Endodermal cell (in vitro differentiated cells): ENCODE data around the gene ATIC. TPM values are rescaled to one million over a fixed set of nuclear protein-coding genes. Genes with fewer than 3 reads are reported as not detected.

ENCODE experiments used
- DNase-seq: peaks from one replicate; pipeline ENCODE4 v3.0.0-alpha.2; 2017
- H3K27ac ChIP-seq: 2 replicates; pipeline ENCODE4 v1.5.1; 2013; ENCODE audit warnings: mild to moderate bottlenecking, low read depth, low read length, moderate library complexity
- H3K27me3 ChIP-seq: 2 replicates; pipeline ENCODE4 v1.6.1; 2013; ENCODE audit warnings: mild to moderate bottlenecking, low read length, moderate library complexity; ENCODE audit not compliant: insufficient read depth, control insufficient read depth, poor library complexity, severe bottlenecking
- H3K36me3 ChIP-seq: 2 replicates; pipeline ENCODE4 v1.7.0; 2013; ENCODE audit warnings: mild to moderate bottlenecking, low read length, moderate library complexity; ENCODE audit not compliant: control insufficient read depth, insufficient read depth
- H3K4me1 ChIP-seq: one replicate; pipeline ENCODE4 v1.7.0; 2013; ENCODE audit warnings: low read length; ENCODE audit not compliant: control insufficient read depth, insufficient read depth
- H3K4me3 ChIP-seq: 2 replicates; pipeline ENCODE4 v1.5.1; 2013; ENCODE audit warnings: mild to moderate bottlenecking, low read length, moderate library complexity
- H3K9ac ChIP-seq: 2 replicates; pipeline ENCODE4 v1.6.1; 2013; ENCODE audit warnings: mild to moderate bottlenecking, low read length, moderate library complexity; ENCODE audit not compliant: poor library complexity, severe bottlenecking; ENCODE audit errors: extremely low read depth
- H3K9me3 ChIP-seq: 2 replicates; pipeline ENCODE4 v1.6.1; 2013; ENCODE audit warnings: mild to moderate bottlenecking, low read length, moderate library complexity; ENCODE audit not compliant: control insufficient read depth
- H3K27ac Mint-ChIP-seq: 2 replicates; pipeline ENCODE4 v1.8.0; 2020; ENCODE audit warnings: mixed read lengths
- H3K27me3 Mint-ChIP-seq: 2 replicates; pipeline ENCODE4 v1.8.0; 2021; ENCODE audit warnings: mild to moderate bottlenecking, mixed read lengths; ENCODE audit not compliant: insufficient read depth
- H3K36me3 Mint-ChIP-seq: 2 replicates; pipeline ENCODE4 v1.8.0; 2020; ENCODE audit warnings: low read depth, mixed read lengths
- H3K4me1 Mint-ChIP-seq: 2 replicates; pipeline ENCODE4 v1.8.0; 2020; ENCODE audit warnings: mixed read lengths
- H3K4me3 Mint-ChIP-seq: 2 replicates; pipeline ENCODE4 v1.8.0; 2020; ENCODE audit warnings: mild to moderate bottlenecking, moderate library complexity, mixed read lengths
- H3K9me3 Mint-ChIP-seq: 2 replicates; pipeline ENCODE4 v1.8.0; 2020; ENCODE audit warnings: mild to moderate bottlenecking, mixed read lengths
- WGBS, 2 experiments: methylation state at CpG; one replicate each; pipeline versions ENCODE4 v1.1.5 to v1.1.7; 2013; ENCODE audit warnings: missing lambda C conversion rate in 2 of 2, mixed read lengths in 1 of 2; ENCODE audit not compliant: insufficient coverage in 1 of 2, insufficient read length in 1 of 2; 5-methylcytosine and 5-hydroxymethylcytosine counted together
- total RNA-seq, 2 donors: library from RNA; stranded (reverse); fragmentation: NEBNext Ultra II Directional in 1 of 2; extraction: Animal tissue kit (Norgen Biotek cat#: 25700) in 1 of 2; gene quantifications; 2 replicates in 1 of 2; 3 replicates in 1 of 2; pipeline ENCODE4 v1.2.1, GENCODE V29; 2021
- TF ChIP-seq, protein P1 (sequence below): fragments of 200-600 bp; sonication (generic); conservative IDR thresholded peaks from 2 replicates; pipeline ENCODE4 v1.5.0; 2021; ENCODE audit warnings: antibody characterized with exemption, mild to moderate bottlenecking

Gene ATIC
- total RNA-seq, 2 donors from 2014 or later: 185 to 209 TPM

DNA sequence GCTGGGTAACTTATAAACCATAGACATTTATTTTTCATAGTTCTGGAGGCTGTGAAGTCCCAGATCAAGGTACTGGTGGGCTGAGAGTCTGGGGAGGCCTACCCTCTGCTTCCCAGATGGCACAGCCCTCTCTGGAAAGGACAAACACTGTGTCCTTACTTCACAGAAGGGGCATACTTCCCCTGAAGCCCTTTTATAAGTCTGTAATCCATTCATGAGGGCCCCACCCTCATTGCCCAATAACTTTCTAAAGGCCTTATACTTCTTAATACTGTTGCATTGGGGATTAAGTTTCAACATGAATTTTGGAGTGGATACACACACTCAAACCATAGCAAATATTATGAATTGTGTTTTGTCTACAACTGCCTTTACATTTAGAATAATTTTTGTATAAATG, 36.0 kb downstream of the ATIC start:
- no peak overlapping the region for H3K27ac Mint-ChIP-seq
- H3K4me3 Mint-ChIP-seq: no peak overlapping the region
- peaks cover 77% of the 10 kb centered on the region for H3K36me3 Mint-ChIP-seq
- Histone ChIP-seq H3K9me3 (no peaks in the 10 kb centered on the region), H3K27me3 (no peaks in the 10 kb centered on the region), H3K36me3 (peaks cover 76% of the 10 kb centered on the region), H3K9ac (no peak overlapping the region), H3K4me1 (no peaks in the 10 kb centered on the region), H3K27ac (no peak overlapping the region), H3K4me3 (no peak overlapping the region)
- no peaks in the 10 kb centered on the region for H3K9me3 Mint-ChIP-seq
- H3K4me1 Mint-ChIP-seq: no peaks in the 10 kb centered on the region
- no peak for DNase-seq
- TF ChIP-seq, protein P1, sequence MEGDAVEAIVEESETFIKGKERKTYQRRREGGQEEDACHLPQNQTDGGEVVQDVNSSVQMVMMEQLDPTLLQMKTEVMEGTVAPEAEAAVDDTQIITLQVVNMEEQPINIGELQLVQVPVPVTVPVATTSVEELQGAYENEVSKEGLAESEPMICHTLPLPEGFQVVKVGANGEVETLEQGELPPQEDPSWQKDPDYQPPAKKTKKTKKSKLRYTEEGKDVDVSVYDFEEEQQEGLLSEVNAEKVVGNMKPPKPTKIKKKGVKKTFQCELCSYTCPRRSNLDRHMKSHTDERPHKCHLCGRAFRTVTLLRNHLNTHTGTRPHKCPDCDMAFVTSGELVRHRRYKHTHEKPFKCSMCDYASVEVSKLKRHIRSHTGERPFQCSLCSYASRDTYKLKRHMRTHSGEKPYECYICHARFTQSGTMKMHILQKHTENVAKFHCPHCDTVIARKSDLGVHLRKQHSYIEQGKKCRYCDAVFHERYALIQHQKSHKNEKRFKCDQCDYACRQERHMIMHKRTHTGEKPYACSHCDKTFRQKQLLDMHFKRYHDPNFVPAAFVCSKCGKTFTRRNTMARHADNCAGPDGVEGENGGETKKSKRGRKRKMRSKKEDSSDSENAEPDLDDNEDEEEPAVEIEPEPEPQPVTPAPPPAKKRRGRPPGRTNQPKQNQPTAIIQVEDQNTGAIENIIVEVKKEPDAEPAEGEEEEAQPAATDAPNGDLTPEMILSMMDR: no peak
- H3K27me3 Mint-ChIP-seq: no peaks in the 10 kb centered on the region

DNA sequence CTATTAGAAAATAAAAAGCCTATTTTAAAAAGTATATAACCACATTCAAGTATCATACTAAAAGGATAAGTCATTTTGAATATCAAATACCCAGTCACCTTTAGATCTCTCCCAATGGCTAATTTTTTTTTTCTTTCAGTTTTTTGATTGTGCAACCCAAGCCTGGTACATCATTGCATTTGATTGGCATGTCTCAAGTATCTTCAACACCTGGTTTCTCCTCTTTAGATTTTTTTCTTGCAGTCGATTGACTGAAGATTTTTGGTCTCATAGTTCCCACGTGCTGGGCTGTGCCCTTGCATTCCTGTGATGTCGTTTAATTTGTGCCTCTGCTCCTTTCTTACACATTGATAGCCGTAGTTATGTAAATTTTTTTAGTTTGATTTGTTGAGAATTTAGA, 40.7 kb downstream of the ATIC start:
- no peak for DNase-seq
- Mint-ChIP-seq H3K4me3 (no peak overlapping the region), H3K4me1 (peaks cover 3% of the 10 kb centered on the region), H3K27ac (no peak overlapping the region), H3K27me3 (no peaks in the 10 kb centered on the region), H3K36me3 (peaks cover 39% of the 10 kb centered on the region), H3K9me3 (no peaks in the 10 kb centered on the region)
- peaks cover 1% of the 10 kb centered on the region for H3K4me1 ChIP-seq
- H3K4me3 ChIP-seq: no peak overlapping the region
- no peaks in the 10 kb centered on the region for H3K9me3 ChIP-seq
- TF ChIP-seq, protein P1: no peak
- 72 to 78% methylated on average over 3 to 4 of the region's 4 CpGs for WGBS, 2 experiments
- H3K36me3 ChIP-seq: peaks cover 33% of the 10 kb centered on the region
- no peaks in the 10 kb centered on the region for H3K27me3 ChIP-seq
- H3K9ac ChIP-seq: no peak overlapping the region
- H3K27ac ChIP-seq: no peak overlapping the region

DNA sequence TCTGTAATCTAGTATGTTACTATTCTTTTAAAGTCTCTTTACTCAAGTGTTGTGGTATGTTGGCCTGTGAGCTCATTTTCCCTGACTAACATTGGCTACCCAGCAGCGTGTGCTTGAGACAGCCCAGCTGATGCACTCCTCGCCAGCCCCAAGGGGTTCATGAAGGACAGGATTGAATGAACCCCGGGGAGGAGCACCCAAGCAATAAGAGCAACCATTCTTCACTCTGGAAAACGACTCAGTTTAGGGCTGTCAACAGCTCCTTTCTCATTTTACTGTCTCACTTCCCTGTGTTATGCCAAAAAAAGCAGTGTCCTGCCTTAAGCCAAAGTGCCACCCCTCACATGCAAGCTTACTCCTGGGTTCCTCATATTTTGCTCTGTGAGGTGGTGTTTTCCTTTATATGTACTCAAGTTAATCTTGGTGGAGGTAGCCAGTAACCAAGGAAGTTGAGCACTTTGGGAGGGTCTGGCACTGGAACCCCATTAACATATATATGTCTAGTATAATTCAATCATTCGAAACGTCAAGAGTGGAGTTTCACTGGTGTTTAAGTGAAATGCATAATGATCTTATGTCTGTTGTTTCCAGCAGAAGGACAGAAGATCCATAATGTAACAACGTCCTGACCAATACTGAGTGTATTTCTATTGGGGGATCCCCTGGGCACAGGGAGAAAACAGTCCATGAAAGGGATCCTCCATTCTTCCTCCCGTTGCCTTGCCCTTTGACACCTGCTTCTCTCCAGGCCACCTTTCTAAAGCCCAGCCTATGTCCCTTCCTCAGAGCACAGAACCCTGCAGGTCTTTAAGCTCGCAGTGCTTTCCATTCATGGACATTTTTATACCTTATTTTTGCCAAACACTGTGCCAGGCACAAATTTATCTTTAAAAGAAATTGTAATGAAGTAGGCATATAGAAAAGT, 43.2 kb downstream of the ATIC start:
- peaks cover 18% of the 10 kb centered on the region for H3K4me1 Mint-ChIP-seq
- H3K36me3 ChIP-seq: peaks cover 24% of the 10 kb centered on the region
- TF ChIP-seq, protein P1: no peak
- peaks cover 7% of the 10 kb centered on the region for H3K4me1 ChIP-seq
- no peaks in the 10 kb centered on the region for H3K27me3 Mint-ChIP-seq
- no peak for DNase-seq
- H3K4me3 ChIP-seq: no peak overlapping the region
- no peak overlapping the region for H3K27ac Mint-ChIP-seq
- no peaks in the 10 kb centered on the region for H3K9me3 Mint-ChIP-seq
- no peak overlapping the region for H3K4me3 Mint-ChIP-seq
- H3K9me3 ChIP-seq: no peaks in the 10 kb centered on the region
- no peak overlapping the region for H3K27ac ChIP-seq
- H3K36me3 Mint-ChIP-seq: peaks cover 31% of the 10 kb centered on the region
- no peaks in the 10 kb centered on the region for H3K27me3 ChIP-seq
- 93 to 96% methylated on average over 5 to 9 of the region's 9 CpGs for WGBS, 2 experiments
- no peak overlapping the region for H3K9ac ChIP-seq
